Aorta (tissue), 5 donors: Measurements from ENCODE around the gene YPEL4. TPM values are rescaled to one million over a fixed set of nuclear protein-coding genes. Genes with fewer than 3 reads are reported as not detected.
A peak's percentile ranks its signal among the peaks of the same experiment; 100 is the strongest.
"Not testable (repeated sequence)": the region's sequence is repeated elsewhere in the genome, so short reads cannot be mapped to it uniquely, and the experiment has no call there.

Experiments
- ATAC-seq: fragments of 200-7000 bp; cut with Tn5 transposase; one replicate; pipeline ENCODE4 v1.9.1; 2022; ENCODE audit warnings: moderate library complexity; ENCODE audit not compliant: low FRiP score
- DNase-seq, 2 donors: peaks; one replicate each; pipeline ENCODE4 v3.0.0-alpha.2; 2020
- H3K27ac ChIP-seq, 2 donors: one replicate each; pipeline ENCODE4 v1.5.1; 2013; ENCODE audit warnings: low read length in 2 of 2, mild to moderate bottlenecking in 2 of 2, moderate library complexity in 2 of 2, control low read depth in 1 of 2, inconsistent platforms in 1 of 2, low read depth in 1 of 2
- H3K27me3 ChIP-seq, 2 donors: one replicate each; pipeline ENCODE4 v1.6.1; 2013; ENCODE audit warnings: control low read depth in 1 of 2, low read length in 1 of 2, mild to moderate bottlenecking in 1 of 2, moderate library complexity in 1 of 2; ENCODE audit not compliant: insufficient read depth in 2 of 2, control insufficient read depth in 1 of 2
- H3K36me3 ChIP-seq, 2 donors: one replicate each; pipeline ENCODE4 v1.6.1; 2013; ENCODE audit warnings: control low read depth in 1 of 2, low read length in 1 of 2, mild to moderate bottlenecking in 1 of 2; ENCODE audit not compliant: insufficient read depth in 2 of 2, control insufficient read depth in 1 of 2
- H3K4me1 ChIP-seq, 2 donors: one replicate each; pipeline ENCODE4 v1.6.1; 2013; ENCODE audit warnings: low read length in 2 of 2, control low read depth in 1 of 2, mild to moderate bottlenecking in 1 of 2, moderate library complexity in 1 of 2; ENCODE audit not compliant: insufficient read depth in 2 of 2, control insufficient read depth in 1 of 2
- H3K4me3 ChIP-seq, 2 donors: one replicate each; pipeline ENCODE4 v1.5.1; 2013; ENCODE audit warnings: low read length in 2 of 2, control low read depth in 1 of 2, mild to moderate bottlenecking in 1 of 2
- H3K9me3 ChIP-seq: one replicate; pipeline ENCODE4 v1.6.1; 2013; ENCODE audit warnings: mild to moderate bottlenecking, low read length; ENCODE audit not compliant: control insufficient read depth
- WGBS, 2 donors: extraction: QIAGEN DNeasy Blood & Tissue Kit; methylation state at CpG; one replicate each; pipeline ENCODE4 v1.1.7; 2013; 5-methylcytosine and 5-hydroxymethylcytosine counted together
- intact Hi-C, 2 donors: fragments of 100-400 bp; cut with DNase I; formaldehyde crosslinking; loops; one replicate each; pipeline versions ENCODE4 v1.14.2 to v1.15.0; 2022
- long read RNA-seq, 2 donors: library from polyadenylated mRNA; unstranded; transcript quantifications; one replicate each; pipeline ENCODE4 v2.0.0, GENCODE V29; 2020 to 2021
- polyA plus RNA-seq, 2 donors: library from polyadenylated mRNA; stranded (reverse); fragments of 200-250 nt; gene quantifications; one replicate each; pipeline ENCODE4 v1.2.3, GENCODE V29; 2013
- total RNA-seq, 2 donors: library from RNA; stranded (reverse); fragmentation: NEBNext Ultra II Directional; extraction: Animal tissue kit (Norgen Biotek cat#: 25700); gene quantifications; one replicate each; pipeline ENCODE4 v1.2.1, GENCODE V29; 2021
- donor health status: healthy with polysubstance abuse.
- donor health status: Bipolar disorder and iron deficiency.
- donor health status: DM: no; HTN: no; CAD: no.
- donor health status: DM: no; HTN: no; CAD: no.
- donor health status: DM: yes; HTN: yes; CAD: no.

The YPEL4 gene
- total RNA-seq (1 to 10 TPM in 1 of 2 donors, under 1 TPM in 1; 0.97 to 1.8 TPM), polyA plus RNA-seq (1 to 10 TPM; 3.0 to 6.2 TPM)
- long read RNA-seq, donor 1, partial matches to known transcripts = 1 of 13 reads
- long read RNA-seq, donor 1, other reads (novel, unspliced or antisense) = 12 of 13 reads
- long read RNA-seq, donor 2, partial matches to known transcripts = 3 of 25 reads
- long read RNA-seq, donor 2, other reads (novel, unspliced or antisense) = 22 of 25 reads

GRCh38 chr11:57649826-57650738 lies at the start of gene YPEL4:
Gene YPEL4, minus strand, starts transcription at chr11:57649912. Its CDS starts 2,805 bp downstream, at chr11:57647107.
- ATAC-seq (peak; percentile 72), DNase-seq (peak in 1 of 2 donors; percentile 72)
- Histone ChIP-seq H3K4me3 (no peak within 1 kb of the TSS), H3K27ac (no peak within 1 kb of the TSS), H3K9me3 (no peaks in the 10 kb centered on the region), H3K4me1 (no peaks in the 10 kb centered on the region), H3K36me3 (no peaks in the 10 kb centered on the region), H3K27me3 (no peaks in the 10 kb centered on the region)
- WGBS, 2 donors = 7% methylated on average over 15 of the region's 15 CpGs
- intact Hi-C loops = loop anchor here (10.0 kb wide), 2 partner anchors 195 to 325 kb away; partner anchors contain the start of gene TNKS1BP1 (in 1 of the 2)

GRCh38 chr11:57698843-57699365 lies 49.2 kb upstream of the YPEL4 start:
- no peaks in the 10 kb centered on the region for H3K27me3 ChIP-seq
- intact Hi-C loops = no loop called here
- no peaks in the 10 kb centered on the region for H3K4me1 ChIP-seq
- ATAC-seq = no peak
- H3K27ac ChIP-seq = no peak overlapping the region
- H3K4me3 ChIP-seq = no peak overlapping the region
- DNase-seq = no peak
- WGBS, 2 donors = 82 to 85% methylated on average over 18 of the region's 18 CpGs
- peaks cover 6 to 14% of the 10 kb centered on the region in 2 donors for H3K36me3 ChIP-seq
- no peaks in the 10 kb centered on the region for H3K9me3 ChIP-seq

- ATAC-seq, H3K9me3 ChIP-seq, DNase-seq, H3K27me3 ChIP-seq, H3K27ac ChIP-seq, H3K4me1 ChIP-seq, H3K4me3 ChIP-seq, intact Hi-C loops: not testable (repeated sequence)
- H3K36me3 ChIP-seq = peaks cover 5 to 14% of the 10 kb centered on the region in 2 donors
- 97 to 99% methylated on average over 5 of the region's 5 CpGs for WGBS, 2 donors
These were observed 40.8 kb upstream of the YPEL4 start for GRCh38 chr11:57690474-57690873.

- Histone ChIP-seq H3K9me3 (no peaks in the 10 kb centered on the region), H3K4me1 (peaks cover 0 to 2% of the 10 kb centered on the region in 2 donors), H3K27ac (no peak overlapping the region), H3K36me3 (peaks cover 1 to 7% of the 10 kb centered on the region in 2 donors), H3K27me3 (no peaks in the 10 kb centered on the region), H3K4me3 (no peak overlapping the region)
- 74 to 75% methylated on average over 1 of the region's 1 CpG for WGBS, 2 donors
- intact Hi-C loops = no loop called here
- ATAC-seq (no peak), DNase-seq (no peak)
These were observed 31.5 kb upstream of the YPEL4 start for GRCh38 chr11:57681168-57681567.

- WGBS, 2 donors = 82 to 97% methylated on average over 2 of the region's 2 CpGs
These were observed 30.8 kb upstream of the YPEL4 start for GRCh38 chr11:57680552-57680874.

GRCh38 chr11:57679396-57679795 lies 29.7 kb upstream of the YPEL4 start:
- Histone ChIP-seq H3K4me3 (no peak overlapping the region), H3K27ac (no peak overlapping the region), H3K27me3 (no peaks in the 10 kb centered on the region), H3K4me1 (peaks cover 0 to 2% of the 10 kb centered on the region in 2 donors), H3K9me3 (no peaks in the 10 kb centered on the region), H3K36me3 (peaks cover 1 to 7% of the 10 kb centered on the region in 2 donors)
- ATAC-seq = no peak
- WGBS, 2 donors = 56 to 62% methylated on average over 4 of the region's 4 CpGs
- intact Hi-C loops = no loop called here
- no peak for DNase-seq

More at GRCh38 chr11:57680552-57680874, 30.8 kb upstream of the YPEL4 start:
- ATAC-seq = no peak
- peaks cover 0 to 2% of the 10 kb centered on the region in 2 donors for H3K4me1 ChIP-seq
- H3K9me3 ChIP-seq = no peaks in the 10 kb centered on the region
- H3K27me3 ChIP-seq = no peaks in the 10 kb centered on the region
- no peak for DNase-seq
- H3K27ac ChIP-seq = no peak overlapping the region
- H3K36me3 ChIP-seq = peaks cover 1 to 7% of the 10 kb centered on the region in 2 donors
- H3K4me3 ChIP-seq = no peak overlapping the region
- intact Hi-C loops = no loop called here

- peaks cover 2 to 11% of the 10 kb centered on the region in 2 donors for H3K36me3 ChIP-seq
- intact Hi-C loops = no loop called here
- no peaks in the 10 kb centered on the region for H3K27me3 ChIP-seq
- WGBS, 2 donors = 82 to 86% methylated on average over 3 of the region's 3 CpGs
- peaks cover 0 to 2% of the 10 kb centered on the region in 2 donors for H3K4me1 ChIP-seq
- no peak for DNase-seq
- H3K9me3 ChIP-seq = no peaks in the 10 kb centered on the region
- H3K4me3 ChIP-seq = no peak overlapping the region
- no peak for ATAC-seq
- H3K27ac ChIP-seq = no peak overlapping the region
These were observed 25.6 kb upstream of the YPEL4 start for GRCh38 chr11:57675176-57675941.

- ATAC-seq (no peak), DNase-seq (no peak)
- Histone ChIP-seq H3K36me3 (peaks cover 2 to 11% of the 10 kb centered on the region in 2 donors), H3K4me3 (no peak overlapping the region), H3K27me3 (no peaks in the 10 kb centered on the region), H3K4me1 (no peaks in the 10 kb centered on the region), H3K9me3 (no peaks in the 10 kb centered on the region), H3K27ac (no peak overlapping the region)
- intact Hi-C loops = no loop called here
These were observed 24.5 kb upstream of the YPEL4 start for GRCh38 chr11:57674251-57674650.
